Transverse colon (tissue), 4 donors: ENCODE measurements around the gene BCL2L1. TPM values are rescaled to one million over a fixed set of nuclear protein-coding genes. Genes with fewer than 3 reads are reported as not detected.
"Not testable (repeated sequence)": the region's sequence is repeated elsewhere in the genome, so short reads cannot be mapped to it uniquely, and the experiment has no call there.

Experiments used
- DNase-seq: peaks from one replicate; pipeline ENCODE4 v3.0.0-alpha.2; 2019
- H3K27ac ChIP-seq, 4 donors: fragments of 200-600 bp; sonication (generic); 2 replicates each; pipeline ENCODE4 v1.5.1; 2016 to 2018; ENCODE audit warnings: inconsistent platforms in 4 of 4
- H3K27me3 ChIP-seq: fragments of 200-600 bp; sonication (generic); 2 replicates; pipeline ENCODE4 v1.5.1; 2017; ENCODE audit warnings: inconsistent platforms
- H3K36me3 ChIP-seq, 4 donors: fragments of 200-600 bp; sonication (generic); 2 replicates each; pipeline ENCODE4 v1.5.1; 2017 to 2019; ENCODE audit warnings: inconsistent platforms in 4 of 4
- H3K4me1 ChIP-seq, 4 donors: fragments of 200-600 bp; sonication (generic); 2 replicates each; pipeline ENCODE4 v1.5.1; 2017 to 2020; ENCODE audit warnings: inconsistent platforms in 4 of 4
- H3K4me3 ChIP-seq, 4 donors: fragments of 200-600 bp; sonication (generic); 1 replicate in 1 of 4; 2 replicates in 3 of 4; pipeline versions ENCODE4 v1.5.1 to v1.6.1; 2017 to 2019; ENCODE audit warnings: inconsistent platforms in 4 of 4
- H3K9me3 ChIP-seq, 2 donors: fragments of 200-600 bp; sonication (generic); 2 replicates each; pipeline ENCODE4 v1.5.1; 2017 to 2019; ENCODE audit warnings: inconsistent platforms in 2 of 2
- CTCF ChIP-seq, 5 experiments: fragments of 200-600 bp in 3 of 5; fragments of 450-650 bp in 2 of 5; sonication (generic) in 3 of 5; IDR thresholded peaks; 1 replicate in 2 of 5; 2 replicates in 3 of 5; pipeline ENCODE4 v1.5.1; 2016 to 2017; ENCODE audit warnings: antibody characterized with exemption in 5 of 5, inconsistent platforms in 3 of 5, mild to moderate bottlenecking in 2 of 5, moderate library complexity in 1 of 5
- EP300 ChIP-seq: sonication (generic); formaldehyde crosslinking; IDR thresholded peaks from one replicate; pipeline ENCODE4 v1.6.1; 2017; ENCODE audit warnings: antibody characterized with exemption, low read depth
- POLR2A ChIP-seq: fragments of 450-650 bp; IDR thresholded peaks from one replicate; pipeline ENCODE4 v1.6.1; 2016; ENCODE audit warnings: antibody characterized with exemption, mild to moderate bottlenecking, moderate library complexity
- POLR2AphosphoS5 ChIP-seq, 3 donors: sonication (generic); formaldehyde crosslinking; IDR thresholded peaks; one replicate each; pipeline ENCODE4 v1.6.1; 2016; ENCODE audit warnings: antibody characterized with exemption in 3 of 3
- WGBS, 2 donors: methylation state at CpG; one replicate each; pipeline ENCODE4 v1.1.5; 2018; ENCODE audit warnings: low coverage in 1 of 2; 5-methylcytosine and 5-hydroxymethylcytosine counted together
- in situ Hi-C, 4 donors: fragments of 200-750 bp; cut with MboI; loops; one replicate each; pipeline versions ENCODE4 v1.15.0 to v1.15.1; 2017; ENCODE audit warnings: low sequenced_read_pairs in 3 of 4, low pct_ligation_motif_present in 1 of 4, low pct_unique_long_range_greater_than_20kb in 1 of 4
- intact Hi-C: fragments of 100-400 bp; cut with DNase I; formaldehyde crosslinking; loops from one replicate; pipeline ENCODE4 v1.15.1; 2023; ENCODE audit warnings: low total_unique reads
- total RNA-seq, 4 donors: library from RNA; depleted of rRNA; stranded (reverse); fragments of >200 nt; gene quantifications; one replicate each; pipeline ENCODE4 v1.1.0, GENCODE V29; 2016

BCL2L1 gene
- total RNA-seq, 4 donors from 2014 or later, result 98.6 to 151 (median 107) TPM

DNA sequence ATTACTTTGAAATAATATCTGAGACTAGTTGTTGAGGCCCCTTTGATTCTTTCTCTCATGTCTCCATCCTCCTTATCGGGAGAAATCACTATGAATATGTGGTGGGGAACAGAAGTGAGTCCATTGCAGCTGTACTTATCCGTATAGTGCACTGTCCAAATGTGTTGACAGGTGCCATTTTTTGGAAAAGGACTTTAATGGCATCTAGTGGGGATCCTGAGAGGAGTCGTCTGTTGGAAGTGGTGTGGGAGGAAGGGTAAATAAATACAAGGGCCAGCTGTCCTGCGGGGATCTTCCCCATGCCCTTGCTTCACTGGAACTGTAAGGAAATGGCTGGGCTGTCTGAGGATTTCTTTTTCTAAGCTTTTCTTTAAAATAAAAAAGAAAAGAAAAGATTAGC, 35.9 kb upstream of the BCL2L1 start:
- TF ChIP-seq POLR2AphosphoS5 (IDR thresholded peaks at IDR 0.05) (no peak), POLR2A (no peak), EP300 (no peak), CTCF (IDR thresholded peaks at IDR 0.05) (no peak)
- WGBS, 2 donors, result 78 to 83% methylated on average over 4 of the region's 4 CpGs
- Histone ChIP-seq H3K36me3 (no peaks in the 10 kb centered on the region), H3K9me3 (no peaks in the 10 kb centered on the region), H3K27me3 (no peaks in the 10 kb centered on the region), H3K4me3 (no peak overlapping the region), H3K4me1 (no peaks in the 10 kb centered on the region), H3K27ac (no peak overlapping the region)
- in situ Hi-C loops, result no loop called here
- DNase-seq, result no peak
- intact Hi-C loops, result no loop called here

GRCh38 chr20:31757254-31757653, 34.6 kb upstream of the BCL2L1 start:
- H3K4me1 ChIP-seq, result no peaks in the 10 kb centered on the region
- H3K4me3 ChIP-seq, result no peak overlapping the region
- intact Hi-C loops, result no loop called here
- no peak overlapping the region for H3K27ac ChIP-seq
- no peaks in the 10 kb centered on the region for H3K36me3 ChIP-seq
- in situ Hi-C loops, result no loop called here
- no peaks in the 10 kb centered on the region for H3K9me3 ChIP-seq
- no peak for DNase-seq
- TF ChIP-seq POLR2A (no peak), CTCF (IDR thresholded peaks at IDR 0.05) (no peak), EP300 (no peak), POLR2AphosphoS5 (IDR thresholded peaks at IDR 0.05) (no peak)
- 89 to 97% methylated on average over 3 of the region's 3 CpGs for WGBS, 2 donors
- H3K27me3 ChIP-seq, result no peaks in the 10 kb centered on the region

GRCh38 chr20:31751126-31751525, 28.5 kb upstream of the BCL2L1 start:
- no peak for DNase-seq
- Histone ChIP-seq H3K36me3 (no peaks in the 10 kb centered on the region), H3K27me3 (no peaks in the 10 kb centered on the region), H3K4me3 (no peak overlapping the region), H3K4me1 (no peaks in the 10 kb centered on the region), H3K9me3 (no peaks in the 10 kb centered on the region), H3K27ac (no peak overlapping the region)
- intact Hi-C loops, result no loop called here
- in situ Hi-C loops, result no loop called here
- WGBS, 2 donors, result 79 to 81% methylated on average over 1 of the region's 1 CpG
- TF ChIP-seq POLR2A (no peak), EP300 (no peak), POLR2AphosphoS5 (IDR thresholded peaks at IDR 0.05) (no peak)

DNA sequence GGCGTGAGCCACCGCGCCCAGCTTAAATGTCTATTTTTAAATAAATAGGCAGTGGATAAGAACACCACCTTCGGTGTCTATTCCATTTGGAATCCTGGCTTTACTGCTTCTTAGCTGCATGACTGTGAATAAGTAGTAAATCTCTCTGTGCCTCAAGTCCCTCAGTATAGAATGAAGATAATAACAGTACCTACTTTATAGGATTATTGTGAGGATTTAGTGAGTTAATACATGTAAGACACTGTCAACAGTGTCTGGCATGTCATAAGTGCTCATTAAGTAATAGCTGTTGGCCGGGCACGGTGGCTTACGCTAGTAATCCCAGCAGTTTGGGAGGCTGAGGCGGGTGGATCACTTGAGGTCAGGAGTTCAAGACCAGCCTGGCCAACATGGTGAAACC, 26.6 kb upstream of the BCL2L1 start:
- Histone ChIP-seq H3K4me3 (no peak overlapping the region), H3K27me3 (no peaks in the 10 kb centered on the region), H3K4me1 (no peaks in the 10 kb centered on the region), H3K27ac (no peak overlapping the region), H3K9me3 (no peaks in the 10 kb centered on the region), H3K36me3 (no peaks in the 10 kb centered on the region)
- in situ Hi-C loops, result loop anchor here in 1 of 4 donors (25.0 kb wide), 1 partner anchor 187 kb away; no protein-coding TSS in a partner anchor
- 94 to 98% methylated on average over 5 to 8 of the region's 8 CpGs for WGBS, 2 donors
- TF ChIP-seq CTCF (IDR thresholded peaks at IDR 0.05) (no peak), EP300 (no peak), POLR2AphosphoS5 (IDR thresholded peaks at IDR 0.05) (no peak), POLR2A (no peak)
- DNase-seq, result no peak
- intact Hi-C loops, result no loop called here

- no peaks in the 10 kb centered on the region for H3K36me3 ChIP-seq
- no peaks in the 10 kb centered on the region for H3K4me1 ChIP-seq
- no peak for DNase-seq
- in situ Hi-C loops, result loop anchor here in 1 of 4 donors (25.0 kb wide), 1 partner anchor 185 kb away; no protein-coding TSS in a partner anchor
- no peak overlapping the region for H3K27ac ChIP-seq
- WGBS, 2 donors, result 81 to 85% methylated on average over 5 of the region's 5 CpGs
- no peak overlapping the region for H3K4me3 ChIP-seq
- H3K9me3 ChIP-seq, result no peaks in the 10 kb centered on the region
- H3K27me3 ChIP-seq, result no peaks in the 10 kb centered on the region
- intact Hi-C loops, result no loop called here
- TF ChIP-seq CTCF (IDR thresholded peaks at IDR 0.05), result no peak
- TF ChIP-seq POLR2AphosphoS5 (IDR thresholded peaks at IDR 0.05), result no peak
- no peak for TF ChIP-seq POLR2A
- TF ChIP-seq EP300, result no peak
Observed at GRCh38 chr20:31747640-31748039, 25.0 kb upstream of the BCL2L1 start.

DNA sequence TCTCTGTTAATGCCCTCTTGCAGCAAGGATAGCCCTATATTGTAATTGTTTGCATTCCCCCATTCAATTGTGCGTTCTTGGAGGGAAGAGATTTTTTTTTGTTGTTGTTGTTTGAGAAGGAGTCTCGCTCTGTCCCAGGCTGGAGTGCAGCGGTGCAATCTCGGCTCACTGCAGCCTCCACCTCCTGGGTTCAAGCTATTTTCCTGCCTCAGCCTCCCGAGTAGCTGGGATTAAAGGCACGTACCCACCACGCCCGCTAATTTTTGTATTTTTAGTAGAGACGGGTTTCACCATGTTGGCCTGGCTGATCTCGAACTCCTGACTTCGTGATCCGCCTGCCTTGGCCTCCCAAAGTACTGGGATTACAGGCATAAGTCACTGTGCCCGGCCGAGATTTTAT, 24.4 kb upstream of the BCL2L1 start:
- in situ Hi-C loops, result loop anchor here in 1 of 4 donors (25.0 kb wide), 1 partner anchor 185 kb away; no protein-coding TSS in a partner anchor
- H3K27ac ChIP-seq, H3K27me3 ChIP-seq, H3K36me3 ChIP-seq, H3K9me3 ChIP-seq, DNase-seq, H3K4me3 ChIP-seq, intact Hi-C loops, H3K4me1 ChIP-seq: not testable (repeated sequence)
- WGBS, 2 donors, result 59 to 95% methylated on average over 2 to 14 of the region's 14 CpGs
